ENCODE data around the gene TIGD6.
"Not testable (repeated sequence)": the region's sequence is repeated elsewhere in the genome, so short reads cannot be mapped to it uniquely, and the experiment has no call there.

Gene TIGD6

GRCh38 chr5:150000256-150000989 lies at the start of gene TIGD6, which contains the start of gene HMGXB3:
Gene TIGD6, minus strand, starts transcription at chr5:150000654. Its CDS starts 4,306 bp downstream, at chr5:149996348.
Gene HMGXB3, plus strand, starts transcription at chr5:150000739. Its CDS starts 4,114 bp downstream, at chr5:150004853.
- peak; percentile 96 for DNase-seq

- DNase-seq, result peak; percentile 45
Measured at GRCh38 chr5:150046031-150046430, 45.6 kb upstream of the TIGD6 start.

GRCh38 chr5:150045549-150045948 lies 45.1 kb upstream of the TIGD6 start:
- no peak for DNase-seq

GRCh38 chr5:150044712-150045111 lies 44.3 kb upstream of the TIGD6 start:
- no peak for DNase-seq

- no peak for DNase-seq
Measured at GRCh38 chr5:150044329-150044681, 43.9 kb upstream of the TIGD6 start.

- DNase-seq, result no peak
Measured at GRCh38 chr5:150043657-150044328, 43.3 kb upstream of the TIGD6 start.

- DNase-seq, result no peak
Measured at GRCh38 chr5:150042459-150042858, 42.0 kb upstream of the TIGD6 start.

GRCh38 chr5:150038547-150038946 lies 38.1 kb upstream of the TIGD6 start:
- no peak for DNase-seq

GRCh38 chr5:150036513-150036912 lies 36.1 kb upstream of the TIGD6 start:
- DNase-seq, result no peak

GRCh38 chr5:150035139-150035895 lies 34.9 kb upstream of the TIGD6 start:
- no peak for DNase-seq

- no peak for DNase-seq
Measured at GRCh38 chr5:150034662-150035061, 34.2 kb upstream of the TIGD6 start.

- DNase-seq, result no peak
Measured at GRCh38 chr5:150033334-150033733, 32.9 kb upstream of the TIGD6 start.

GRCh38 chr5:150028047-150028446 lies 27.6 kb upstream of the TIGD6 start:
- DNase-seq, result not testable (repeated sequence)

- no peak for DNase-seq
Measured at GRCh38 chr5:150026682-150027172, 26.3 kb upstream of the TIGD6 start.

GRCh38 chr5:150024346-150024984 lies 24.0 kb upstream of the TIGD6 start:
- DNase-seq, result no peak

- no peak for DNase-seq
Measured at GRCh38 chr5:150023136-150023535, 22.7 kb upstream of the TIGD6 start.

GRCh38 chr5:150022681-150023080 lies 22.2 kb upstream of the TIGD6 start:
- no peak for DNase-seq

GRCh38 chr5:150022158-150022531 lies 21.7 kb upstream of the TIGD6 start:
- DNase-seq, result no peak

GRCh38 chr5:150021491-150022157 lies 21.2 kb upstream of the TIGD6 start:
- no peak for DNase-seq

GRCh38 chr5:150020249-150020648 lies 19.8 kb upstream of the TIGD6 start:
- DNase-seq, result no peak

- no peak for DNase-seq
Measured at GRCh38 chr5:150017226-150018005, 17.0 kb upstream of the TIGD6 start.

GRCh38 chr5:150016537-150016936 lies 16.1 kb upstream of the TIGD6 start:
- DNase-seq, result no peak

All from activated CD4-positive, alpha-beta T cell treated with anti-CD3 and anti-CD28 coated beads, Interleukin-10, Interleukin-2, amounts not matched to agents 100 ng/mL and 50 ng/mL, durations not matched to agents 16 hours and 8 hours (primary cell).